ENCODE measurements around the gene ARSB. TPM values are rescaled to one million over a fixed set of nuclear protein-coding genes. Genes with fewer than 3 reads are reported as not detected.

The ARSB gene
- total and polyA plus RNA-seq, 10 of the 15 experiments (the other 5 are each of a cell fraction or from before 2014, with no cell fraction given), result 1.2 to 8.2 (median 6.1) TPM

- Histone ChIP-seq H3K9me3 (replicated peaks; ENCODE audit: control insufficient read depth, insufficient read depth, low read length) (no peaks in the 10 kb centered on the region), H3K27ac (ENCODE audit: control insufficient read depth, insufficient read depth) (no peak overlapping the region), H3K9ac (ENCODE audit: control insufficient read depth, insufficient read depth, low read length) (no peak overlapping the region), H4K20me1 (ENCODE audit: control insufficient read depth, insufficient read depth) (no peaks in the 10 kb centered on the region), H3K4me1 (ENCODE audit: control insufficient read depth, insufficient read depth, low read length) (peaks cover 3% of the 10 kb centered on the region; the same call in 1 of the 2 replicates), H3K27me3 (replicated peaks in 1 of 2; ENCODE audit: control insufficient read depth in 2 of 2, insufficient read depth in 2 of 2, low read length in 1 of 2) (no peaks in the 10 kb centered on the region), H3K4me3 (no peak overlapping the region), H3K36me3 (ENCODE audit: control insufficient read depth in 2 of 2, insufficient read depth in 2 of 2, low read length in 1 of 2) (no peaks in the 10 kb centered on the region), H2AFZ (ENCODE audit: control insufficient read depth, low read depth, low read length) (no peak overlapping the region), H3K4me2 (ENCODE audit: control insufficient read depth, insufficient read depth) (no peak overlapping the region), H3K79me2 (ENCODE audit: control insufficient read depth, insufficient read depth, low read length) (no peaks in the 10 kb centered on the region)
- TF ChIP-seq ZNF207 (IDR thresholded peaks at IDR 0.05; ENCODE audit: borderline replicate concordance) (no peak), SP1 (IDR thresholded peaks at IDR 0.05; ENCODE audit: low read depth, low read length) (no peak), BACH1 (IDR thresholded peaks at IDR 0.05; ENCODE audit: borderline replicate concordance) (no peak), SKIL (IDR thresholded peaks at IDR 0.05; ENCODE audit: low read depth, poor library complexity, severe bottlenecking) (no peak), ETV6 (conservative IDR thresholded peaks at IDR 0.05 in 1 of 2, IDR thresholded peaks at IDR 0.05 in 1 of 2; ENCODE audit: borderline replicate concordance in 1 of 2, low read depth in 1 of 2) (no peak), MYC (IDR thresholded peaks at IDR 0.05; ENCODE audit: insufficient read depth, insufficient read length, insufficient replicate concordance, low read length, severe bottlenecking) (no peak), NRF1 (conservative IDR thresholded peaks at IDR 0.05; ENCODE audit: low read depth, low read length) (no peak), POU2F2 (IDR thresholded peaks at IDR 0.05; ENCODE audit: borderline replicate concordance, low read depth, low read length) (no peak), SUZ12 (IDR thresholded peaks at IDR 0.05; ENCODE audit: unreplicated experiment) (no peak), NFYB (IDR thresholded peaks at IDR 0.05; ENCODE audit: insufficient read depth, low read depth, low read length) (no peak), ZBED1 (IDR thresholded peaks at IDR 0.05; ENCODE audit: borderline replicate concordance) (no peak), TCF7 (IDR thresholded peaks at IDR 0.05; ENCODE audit: borderline replicate concordance) (no peak), ZNF217 (IDR thresholded peaks at IDR 0.05) (no peak), SUPT20H (IDR thresholded peaks at IDR 0.05; ENCODE audit: borderline replicate concordance, control insufficient read depth, low read depth, low read length) (no peak), POLR2AphosphoS5 (IDR thresholded peaks at IDR 0.05; ENCODE audit: low read length) (no peak), JUNB (IDR thresholded peaks at IDR 0.05) (no peak), PKNOX1 (IDR thresholded peaks at IDR 0.05) (no peak), PBX3 (IDR thresholded peaks at IDR 0.05; ENCODE audit: insufficient replicate concordance, low read depth, low read length) (no peak), IKZF1 (conservative IDR thresholded peaks at IDR 0.05) (no peak)
- SMC1A ChIA-PET (ENCODE audit: uncharacterized antibody, unreplicated experiment), result no interaction called here
- intact Hi-C loops (cut with micrococcal nuclease; ENCODE audit: unreplicated experiment), result no loop called here
- FAIRE-seq, result no peak
- CTCF ChIA-PET, result no interaction called here
- no peak for ATAC-seq
- in situ Hi-C loops (cut with MboI), result no loop called here
- RAD21 ChIA-PET (ENCODE audit: unreplicated experiment), result interaction anchor here (0.8 kb wide), 1 partner anchor 349 kb away, joined by 3 read pairs; no protein-coding TSS in a partner anchor
- BruUV-seq (replicated peaks), result no TSS peak
- WGBS (ENCODE audit: insufficient coverage, insufficient replicate concordance, low lambda C conversion rate, missing lambda C conversion rate), result 74% methylated on average over 2 of the region's 2 CpGs
- POLR2A ChIA-PET, result interaction anchor here (1.5 kb wide), 1 partner anchor 14 kb away, joined by 3 read pairs; no protein-coding TSS in a partner anchor
- no peak for DNase-seq (ENCODE audit: low read depth, low spot score)
Observed at GRCh38 chr5:78926252-78926651, 58.9 kb downstream of the ARSB start.

Measured in GM12878 (cell line).